Measurements from ENCODE around the gene SNCA.

Gene SNCA

GRCh38 chr4:89836897-89837384 lies at the start of gene SNCA:
SNCA (minus strand) TSS chr4:89837161; CDS start chr4:89835667, 1,494 bp downstream.
- no peak for DNase-seq (ENCODE audit: extremely low read depth in 1 of 2, low read depth in 1 of 2)

- no peak for DNase-seq (ENCODE audit: extremely low read depth in 1 of 2, low read depth in 1 of 2)
Observed at GRCh38 chr4:89879215-89879614, 42.3 kb upstream of the SNCA start.

- no peak for DNase-seq (ENCODE audit: extremely low read depth in 1 of 2, low read depth in 1 of 2)
Observed at GRCh38 chr4:89878611-89879010, 41.6 kb upstream of the SNCA start.

GRCh38 chr4:89876548-89876947 lies 39.6 kb upstream of the SNCA start:
- DNase-seq (ENCODE audit: extremely low read depth in 1 of 2, low read depth in 1 of 2) = no peak

GRCh38 chr4:89871211-89871610 lies 34.2 kb upstream of the SNCA start:
- DNase-seq (ENCODE audit: extremely low read depth in 1 of 2, low read depth in 1 of 2) = no peak

- DNase-seq (ENCODE audit: extremely low read depth in 1 of 2, low read depth in 1 of 2) = no peak
Observed at GRCh38 chr4:89868999-89869589, 32.1 kb upstream of the SNCA start.

- no peak for DNase-seq (ENCODE audit: extremely low read depth in 1 of 2, low read depth in 1 of 2)
Observed at GRCh38 chr4:89868276-89868675, 31.3 kb upstream of the SNCA start.

- no peak for DNase-seq (ENCODE audit: extremely low read depth in 1 of 2, low read depth in 1 of 2)
Observed at GRCh38 chr4:89863533-89863932, 26.6 kb upstream of the SNCA start.

- no peak for DNase-seq (ENCODE audit: extremely low read depth in 1 of 2, low read depth in 1 of 2)
Observed at GRCh38 chr4:89860971-89861370, 24.0 kb upstream of the SNCA start.

GRCh38 chr4:89855236-89855635 lies 18.3 kb upstream of the SNCA start:
- no peak for DNase-seq (ENCODE audit: extremely low read depth in 1 of 2, low read depth in 1 of 2)

- no peak for DNase-seq (ENCODE audit: extremely low read depth in 1 of 2, low read depth in 1 of 2)
Observed at GRCh38 chr4:89847571-89848325, 10.8 kb upstream of the SNCA start.

- no peak for DNase-seq (ENCODE audit: extremely low read depth in 1 of 2, low read depth in 1 of 2)
Observed at GRCh38 chr4:89839558-89839957, 2.6 kb upstream of the SNCA start.

- no peak for DNase-seq (ENCODE audit: extremely low read depth in 1 of 2, low read depth in 1 of 2)
Observed at GRCh38 chr4:89837993-89838390, 1.0 kb upstream of the SNCA start.

GRCh38 chr4:89837385-89837992 lies 528 bp upstream of the SNCA start:
- no peak for DNase-seq (ENCODE audit: extremely low read depth in 1 of 2, low read depth in 1 of 2)

GRCh38 chr4:89836031-89836745 lies 773 bp downstream of the SNCA start:
- DNase-seq (ENCODE audit: extremely low read depth in 1 of 2, low read depth in 1 of 2) = no peak

GRCh38 chr4:89835413-89835812 lies 1.5 kb downstream of the SNCA start:
- no peak for DNase-seq (ENCODE audit: extremely low read depth in 1 of 2, low read depth in 1 of 2)

GRCh38 chr4:89834486-89835209 lies 2.3 kb downstream of the SNCA start:
- DNase-seq (ENCODE audit: extremely low read depth in 1 of 2, low read depth in 1 of 2) = no peak

- no peak for DNase-seq (ENCODE audit: extremely low read depth in 1 of 2, low read depth in 1 of 2)
Observed at GRCh38 chr4:89829470-89830138, 7.4 kb downstream of the SNCA start.

GRCh38 chr4:89823416-89823815 lies 13.5 kb downstream of the SNCA start:
- no peak for DNase-seq (ENCODE audit: extremely low read depth in 1 of 2, low read depth in 1 of 2)

GRCh38 chr4:89821612-89822011 lies 15.3 kb downstream of the SNCA start:
- DNase-seq (ENCODE audit: extremely low read depth in 1 of 2, low read depth in 1 of 2) = no peak

Data from stimulated activated CD8-positive, alpha-beta memory T cell treated with anti-CD3 and anti-CD28 coated beads, Interleukin-7, amount 100 ng/mL, for 48 hours (primary cell).